GM21526 (cell line): ENCODE measurements around the gene HBE1.
"Not testable (repeated sequence)": the region's sequence is repeated elsewhere in the genome, so short reads cannot be mapped to it uniquely, and the experiment has no call there.

Source experiments
- ATAC-seq: cut with Tn5 transposase; IDR thresholded peaks from one replicate; pipeline ENCODE4 v1.9.1; 2021; ENCODE audit warnings: moderate library complexity; ENCODE audit not compliant: unreplicated experiment, low FRiP score

HBE1 gene

GRCh38 chr11:5269715-5270147 lies at the start of gene HBE1:
Gene HBE1 (minus strand): TSS chr11:5269945. CDS start chr11:5269890, 55 bp downstream.
- ATAC-seq: no peak

- ATAC-seq: no peak
Measured at GRCh38 chr11:5317292-5317691, 47.5 kb upstream of the HBE1 start.

GRCh38 chr11:5313326-5314023 lies 43.7 kb upstream of the HBE1 start:
- not testable (repeated sequence) for ATAC-seq

DNA sequence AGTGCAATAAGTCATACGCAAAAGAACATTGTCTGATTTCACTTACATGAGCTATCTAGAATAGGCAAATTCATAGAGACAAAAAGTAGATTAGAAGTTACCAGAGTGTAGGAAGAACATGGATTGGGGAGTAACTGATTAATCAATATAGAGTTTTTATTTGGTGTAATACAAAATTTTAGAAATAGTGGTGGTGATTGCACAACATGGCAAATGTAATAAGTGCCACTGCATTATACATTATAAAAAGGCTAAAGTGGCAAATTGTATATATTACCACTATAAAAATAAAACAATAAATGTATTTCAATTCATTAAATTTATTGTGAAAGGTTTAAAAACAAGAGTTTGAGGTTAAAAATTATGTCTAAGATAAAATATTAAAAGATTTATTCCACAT lies 40.7 kb upstream of the HBE1 start:
- ATAC-seq: no peak

DNA sequence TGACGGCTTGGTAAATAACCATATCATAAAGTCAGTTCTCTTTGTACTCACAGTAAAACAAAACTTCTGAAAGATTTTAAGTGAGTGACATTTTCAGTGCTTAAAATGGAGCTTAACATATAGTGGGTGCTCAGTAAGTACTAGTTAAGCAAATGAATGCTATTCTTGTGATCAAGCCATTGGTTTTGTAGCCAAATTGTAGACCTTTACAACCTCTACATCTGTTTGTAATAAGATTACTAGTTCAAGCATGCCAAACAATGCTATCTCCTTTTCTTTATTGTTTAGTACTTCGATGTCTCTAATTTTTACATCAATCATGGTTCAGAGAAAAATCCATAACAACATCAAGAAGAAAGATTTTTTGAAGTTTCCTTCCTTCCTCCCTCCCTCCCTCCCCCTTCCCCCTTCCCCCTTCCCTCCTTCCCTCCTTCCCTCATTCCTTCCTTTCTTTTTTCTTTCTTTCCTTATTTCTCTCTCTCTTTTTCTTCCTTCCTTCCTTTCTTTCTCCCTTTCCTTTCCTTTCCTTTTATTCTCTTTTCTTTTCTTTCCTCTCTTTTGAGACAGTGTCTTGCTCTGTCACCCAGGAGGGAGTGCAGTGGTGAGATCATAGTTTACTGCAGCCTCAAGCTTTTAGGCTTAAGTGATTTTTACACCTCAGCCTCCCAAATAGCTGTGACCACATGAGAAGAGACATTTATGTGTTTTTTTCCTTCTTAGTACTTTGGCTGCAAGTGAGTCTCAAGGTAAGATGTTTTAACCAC lies 37.7 kb upstream of the HBE1 start:
- no peak for ATAC-seq

DNA sequence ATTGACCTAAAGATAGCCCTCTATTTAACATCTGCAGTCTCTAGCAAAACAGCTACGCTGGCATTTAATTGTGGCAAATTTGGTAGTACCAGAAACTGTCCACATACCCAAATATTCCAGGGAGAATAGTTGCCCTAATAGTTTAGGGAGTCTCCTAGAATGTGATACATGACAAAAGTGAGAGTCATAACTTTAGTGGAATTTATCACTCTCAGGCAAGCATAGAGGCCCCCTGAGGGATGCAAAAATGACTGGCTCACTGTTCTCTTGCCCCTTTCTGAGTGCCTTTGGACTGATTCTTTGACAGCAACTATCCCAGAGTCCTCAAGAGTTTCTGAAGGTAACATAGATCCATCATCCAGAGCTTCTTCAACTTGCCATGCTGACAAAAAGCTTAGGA lies 34.3 kb upstream of the HBE1 start:
- no peak for ATAC-seq

DNA sequence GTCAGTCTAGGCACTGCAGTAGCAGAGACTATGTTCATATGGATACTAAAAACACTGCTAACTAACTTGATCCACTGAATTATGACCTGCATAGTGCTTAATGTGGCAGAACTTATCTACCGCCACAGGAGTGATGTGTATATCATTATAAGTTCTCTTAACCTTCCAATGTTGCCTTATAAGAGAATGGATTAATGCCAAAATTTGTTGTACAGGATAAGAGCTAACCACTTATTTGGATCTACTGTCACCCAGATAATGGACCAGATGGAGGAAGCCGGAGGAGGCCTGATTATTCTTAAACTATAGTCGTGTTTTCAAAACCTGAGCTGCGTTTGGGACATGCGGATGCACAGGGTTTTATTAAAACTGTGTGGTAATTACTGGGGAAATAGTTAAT lies 33.9 kb upstream of the HBE1 start:
- no peak for ATAC-seq

DNA sequence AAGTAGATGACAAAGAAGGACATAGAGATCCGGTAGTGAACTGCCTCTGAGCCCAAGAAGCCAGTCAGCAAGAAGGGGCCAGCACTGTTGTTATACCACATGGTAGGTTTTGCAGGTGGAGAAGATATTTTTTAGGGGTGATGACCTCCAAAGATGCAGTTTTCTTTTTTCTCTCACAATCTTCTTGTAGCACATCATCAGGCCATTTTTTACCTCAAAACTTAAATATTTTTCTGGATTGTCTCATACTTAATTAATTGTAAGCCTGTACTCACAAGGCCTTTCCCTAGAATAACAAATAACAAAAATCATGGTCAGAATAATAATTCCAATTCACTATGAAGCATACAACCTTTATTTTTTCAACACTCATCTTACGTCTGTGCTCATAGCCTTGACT lies 32.1 kb upstream of the HBE1 start, which contains the start of gene OR51B4:
TSS of gene OR51B4 (minus strand) at position 101 of the 400 bp plus-strand sequence. CDS start at position 101, 0 bp downstream.
- ATAC-seq: no peak

DNA sequence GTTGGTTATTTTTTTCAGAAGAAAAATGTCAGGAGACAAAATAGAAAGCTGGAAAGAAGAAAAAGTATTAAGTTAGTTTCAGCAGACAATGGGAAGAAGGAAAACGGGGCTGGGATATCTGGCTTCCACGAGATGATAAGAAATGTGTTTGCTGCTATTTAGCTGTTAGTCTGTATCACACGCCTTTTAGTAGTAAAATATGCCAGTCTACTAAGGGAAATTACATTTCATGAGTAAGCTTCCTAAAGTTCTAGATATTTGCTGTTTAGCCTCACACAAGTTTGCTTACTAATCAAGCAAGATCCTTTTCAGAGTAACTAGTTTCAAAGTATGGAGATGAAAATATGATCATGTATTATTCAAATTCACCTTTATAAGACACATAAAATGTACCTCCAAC lies 30.5 kb upstream of the HBE1 start:
- no peak for ATAC-seq

GRCh38 chr11:5298451-5298850 lies 28.7 kb upstream of the HBE1 start:
- ATAC-seq: no peak

DNA sequence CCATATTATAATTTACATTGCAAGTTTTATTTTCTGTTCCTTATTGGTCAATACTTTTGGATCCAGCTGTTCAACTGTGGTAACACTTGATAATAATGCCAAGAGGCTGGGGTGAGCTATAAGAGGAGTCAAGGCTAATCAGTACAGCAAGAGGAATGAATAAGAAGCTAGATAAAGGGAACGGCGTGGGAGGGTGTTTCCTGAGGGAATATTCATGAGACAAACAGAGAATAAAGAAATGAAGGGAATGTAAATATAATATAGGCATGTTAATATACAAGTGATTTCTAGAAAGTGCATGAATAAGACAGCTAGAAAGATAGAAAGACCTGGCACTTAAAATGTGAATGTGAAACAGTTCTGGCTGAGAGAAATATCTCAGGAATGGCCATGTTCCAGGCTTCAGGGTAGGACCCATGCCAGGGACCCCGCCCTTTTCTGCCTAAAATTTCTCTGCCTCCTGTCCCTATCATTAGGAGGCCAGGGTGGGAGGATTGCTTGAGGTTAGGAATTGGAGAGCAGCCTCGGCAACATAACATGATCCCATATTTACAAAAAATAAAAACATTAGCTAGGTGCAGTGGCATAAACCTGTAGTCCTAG lies 28.1 kb upstream of the HBE1 start:
- ATAC-seq: no peak

GRCh38 chr11:5294342-5294995 lies 24.7 kb upstream of the HBE1 start:
- not testable (repeated sequence) for ATAC-seq

- no peak for ATAC-seq
Measured at GRCh38 chr11:5293028-5293427, 23.3 kb upstream of the HBE1 start.

DNA sequence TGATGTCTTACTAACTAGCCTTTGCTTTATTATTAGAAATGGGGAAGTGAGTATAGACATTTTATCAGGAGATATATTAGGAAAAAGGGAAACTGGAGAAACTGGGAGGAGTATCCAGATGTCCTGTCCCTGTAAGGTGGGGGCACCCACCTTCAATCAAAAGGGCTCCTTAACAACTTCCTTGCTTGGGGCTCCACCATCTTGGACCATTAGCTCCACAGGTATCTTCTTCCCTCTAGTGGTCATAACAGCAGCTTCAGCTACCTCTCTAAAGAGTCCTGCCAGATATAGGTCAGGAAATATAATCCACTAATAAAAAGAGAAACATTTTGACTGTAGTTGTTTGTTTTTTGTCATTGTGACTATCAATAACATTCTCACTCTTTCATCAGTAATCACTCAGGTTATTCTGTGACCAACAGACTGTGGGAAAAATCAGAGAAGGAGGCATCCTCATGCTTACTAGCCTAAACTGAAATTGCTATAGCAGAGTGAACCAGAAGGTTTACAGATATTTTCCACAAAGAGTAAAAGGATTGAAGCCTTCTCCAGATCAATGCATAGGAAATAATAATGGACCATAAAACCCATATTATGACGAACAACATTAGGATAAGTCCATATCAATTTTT lies 21.6 kb upstream of the HBE1 start:
- ATAC-seq: peak; percentile 98

DNA sequence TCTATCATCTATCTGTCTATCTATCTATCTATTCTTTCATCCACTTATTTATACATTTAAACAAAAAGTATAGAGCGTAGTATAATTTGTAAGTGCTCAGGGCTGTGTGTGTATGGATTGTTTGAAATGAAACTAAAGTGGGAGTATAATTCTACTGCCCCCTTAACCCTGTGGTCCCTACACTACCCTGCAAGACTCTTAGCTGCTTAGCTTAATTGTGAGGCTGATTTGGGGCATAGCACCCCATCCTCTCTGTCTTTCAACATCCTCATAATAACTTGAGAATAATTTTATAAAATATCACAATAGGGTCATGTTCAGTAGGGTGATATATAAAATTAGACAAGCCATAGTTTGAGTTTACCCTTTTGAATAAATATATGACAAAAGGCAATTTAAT lies 20.4 kb upstream of the HBE1 start:
- no peak for ATAC-seq

GRCh38 chr11:5289696-5290095 lies 20.0 kb upstream of the HBE1 start:
- ATAC-seq: no peak

DNA sequence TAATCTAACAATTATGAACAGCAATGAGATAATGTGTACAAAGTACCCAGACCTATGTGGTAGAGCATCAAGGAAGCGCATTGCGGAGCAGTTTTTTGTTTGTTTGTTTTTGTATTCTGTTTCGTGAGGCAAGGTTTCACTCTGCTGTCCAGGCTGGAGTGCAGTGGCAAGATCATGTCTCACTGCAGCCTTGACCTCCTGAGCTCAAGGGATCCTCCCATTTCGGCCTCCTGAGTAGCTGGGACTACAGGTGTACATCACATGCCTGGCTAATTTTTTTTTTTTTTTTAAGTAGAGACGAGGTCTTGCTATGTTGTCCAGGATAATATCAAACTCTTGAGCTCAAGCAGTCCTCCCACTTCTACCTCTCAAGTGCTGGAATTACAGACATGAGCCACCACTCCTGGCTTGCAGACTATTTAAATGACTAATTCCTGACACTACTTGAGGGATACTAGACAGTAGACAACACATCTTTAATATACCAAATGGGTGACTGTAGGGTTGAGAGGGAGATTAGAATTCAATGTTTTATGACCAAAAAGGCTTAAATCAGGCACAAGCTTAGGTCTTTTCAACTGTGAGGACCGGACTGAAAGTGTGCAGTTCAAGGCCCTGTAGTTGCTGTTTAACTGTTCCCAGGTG lies 19.3 kb upstream of the HBE1 start:
- no peak for ATAC-seq

DNA sequence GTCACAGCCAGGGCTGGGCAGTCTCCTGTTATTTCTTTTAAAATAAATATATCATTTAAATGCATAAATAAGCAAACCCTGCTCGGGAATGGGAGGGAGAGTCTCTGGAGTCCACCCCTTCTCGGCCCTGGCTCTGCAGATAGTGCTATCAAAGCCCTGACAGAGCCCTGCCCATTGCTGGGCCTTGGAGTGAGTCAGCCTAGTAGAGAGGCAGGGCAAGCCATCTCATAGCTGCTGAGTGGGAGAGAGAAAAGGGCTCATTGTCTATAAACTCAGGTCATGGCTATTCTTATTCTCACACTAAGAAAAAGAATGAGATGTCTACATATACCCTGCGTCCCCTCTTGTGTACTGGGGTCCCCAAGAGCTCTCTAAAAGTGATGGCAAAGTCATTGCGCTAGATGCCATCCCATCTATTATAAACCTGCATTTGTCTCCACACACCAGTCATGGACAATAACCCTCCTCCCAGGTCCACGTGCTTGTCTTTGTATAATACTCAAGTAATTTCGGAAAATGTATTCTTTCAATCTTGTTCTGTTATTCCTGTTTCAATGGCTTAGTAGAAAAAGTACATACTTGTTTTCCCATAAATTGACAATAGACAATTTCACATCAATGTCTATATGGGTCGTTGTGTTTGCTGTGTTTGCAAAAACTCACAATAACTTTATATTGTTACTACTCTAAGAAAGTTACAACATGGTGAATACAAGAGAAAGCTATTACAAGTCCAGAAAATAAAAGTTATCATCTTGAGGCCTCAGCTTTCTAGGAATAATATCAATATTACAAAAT lies 18.6 kb upstream of the HBE1 start:
- no peak for ATAC-seq

GRCh38 chr11:5286901-5287300 lies 17.2 kb upstream of the HBE1 start:
- no peak for ATAC-seq
